ENCODE results near the gene PSPN. TPM values are rescaled to one million over a fixed set of nuclear protein-coding genes. Genes with fewer than 3 reads are reported as not detected.
"Not testable (repeated sequence)": the region's sequence is repeated elsewhere in the genome, so short reads cannot be mapped to it uniquely, and the experiment has no call there.

Gene PSPN
- total RNA-seq, 1 experiment from 2014 or later = 1.9 TPM

GRCh38 chr19:6358003-6358402 is 17.7 kb downstream of the PSPN start:
- TF ChIP-seq TP53 (CRISPR knock-in tag; IDR thresholded peaks at IDR 0.05) (no peak), ZBTB21 (CRISPR knock-in tag; IDR thresholded peaks at IDR 0.05; ENCODE audit: borderline replicate concordance) (no peak), ZNF671 (CRISPR knock-in tag; IDR thresholded peaks at IDR 0.05) (no peak), ELF4 (CRISPR knock-in tag; IDR thresholded peaks at IDR 0.05; ENCODE audit: low read depth) (no peak), USF2 (CRISPR knock-in tag; IDR thresholded peaks at IDR 0.05) (no peak), ZNF219 (CRISPR knock-in tag; IDR thresholded peaks at IDR 0.05; ENCODE audit: borderline replicate concordance) (no peak), CREB1 (CRISPR knock-in tag; IDR thresholded peaks at IDR 0.05) (no peak), ATF3 (CRISPR knock-in tag; conservative IDR thresholded peaks at IDR 0.05) (no peak), ARID4B (CRISPR knock-in tag; IDR thresholded peaks at IDR 0.05; ENCODE audit: borderline replicate concordance) (no peak), NFYB (CRISPR knock-in tag; conservative IDR thresholded peaks at IDR 0.05; ENCODE audit: low read depth) (no peak), RELA (CRISPR knock-in tag; IDR thresholded peaks at IDR 0.05; ENCODE audit: borderline replicate concordance) (no peak), ERG (CRISPR knock-in tag; IDR thresholded peaks at IDR 0.05) (no peak), MYBL2 (CRISPR knock-in tag; IDR thresholded peaks at IDR 0.05) (no peak)
- H3K4me3 Mint-ChIP-seq = no peak overlapping the region
- CTCF ChIA-PET = interaction anchor here (1.6 kb wide), 1 partner anchor 310 kb away, joined by 6 read pairs; no protein-coding TSS in a partner anchor
- H3K9me3 Mint-ChIP-seq = no peaks in the 10 kb centered on the region; the same call in 1 of the 2 replicates
- no peak for DNase-seq (ENCODE audit: low spot score)
- peaks cover 8% of the 10 kb centered on the region; the same call in 1 of the 2 replicates for H3K27me3 Mint-ChIP-seq (ENCODE audit: low read depth)
- H3K36me3 Mint-ChIP-seq = no peaks in the 10 kb centered on the region
- ATAC-seq = no peak
- no peak overlapping the region for H3K27ac Mint-ChIP-seq
- peaks cover 5% of the 10 kb centered on the region; the same call in 1 of the 2 replicates for H3K4me1 Mint-ChIP-seq
- POLR2A ChIA-PET = interaction anchor here (0.6 to 1.4 kb wide), 3 partner anchors 15 to 549 kb away, joined by 3 read pairs; partner anchors contain the start of gene ALKBH7

GRCh38 chr19:6357174-6357573 is 18.6 kb downstream of the PSPN start:
- POLR2A ChIA-PET = interaction anchor here (1.1 to 1.4 kb wide), 2 partner anchors 15 to 17 kb away, joined by 3 read pairs; partner anchors contain the start of gene ALKBH7
- H3K4me3 Mint-ChIP-seq = no peak overlapping the region
- H3K9me3 Mint-ChIP-seq = peaks cover 6% of the 10 kb centered on the region
- H3K4me1 Mint-ChIP-seq = no peaks in the 10 kb centered on the region
- CTCF ChIA-PET = interaction anchor here (0.7 to 1.6 kb wide), 2 partner anchors 233 to 309 kb away, joined by 3 to 6 read pairs; no protein-coding TSS in a partner anchor
- no peak overlapping the region for H3K27ac Mint-ChIP-seq
- ATAC-seq = no peak
- no peak for DNase-seq (ENCODE audit: low spot score)
- no peaks in the 10 kb centered on the region; the same call in 1 of the 2 replicates for H3K36me3 Mint-ChIP-seq
- H3K27me3 Mint-ChIP-seq (ENCODE audit: low read depth) = peaks cover 8% of the 10 kb centered on the region
- TF ChIP-seq ESRRA (CRISPR knock-in tag; IDR thresholded peaks at IDR 0.05; ENCODE audit: borderline replicate concordance) = no peak
- no peak for TF ChIP-seq ERG (CRISPR knock-in tag; IDR thresholded peaks at IDR 0.05)
- no peak for TF ChIP-seq ZNF138 (CRISPR knock-in tag; conservative IDR thresholded peaks at IDR 0.05)
- no peak for TF ChIP-seq RORB (CRISPR knock-in tag; IDR thresholded peaks at IDR 0.05)
- no peak for TF ChIP-seq HMGA2 (CRISPR knock-in tag; IDR thresholded peaks at IDR 0.05)
- TF ChIP-seq CREB1 (CRISPR knock-in tag; IDR thresholded peaks at IDR 0.05) = no peak
- TF ChIP-seq ELF4 (CRISPR knock-in tag; IDR thresholded peaks at IDR 0.05; ENCODE audit: low read depth) = no peak
- TF ChIP-seq ZNF425 (CRISPR knock-in tag; conservative IDR thresholded peaks at IDR 0.05) = no peak
- no peak for TF ChIP-seq SOX15 (CRISPR knock-in tag; IDR thresholded peaks at IDR 0.05)
- no peak for TF ChIP-seq ZBTB21 (CRISPR knock-in tag; IDR thresholded peaks at IDR 0.05; ENCODE audit: borderline replicate concordance)
- TF ChIP-seq TP53 (CRISPR knock-in tag; IDR thresholded peaks at IDR 0.05) = no peak
- no peak for TF ChIP-seq ETV6 (CRISPR knock-in tag; IDR thresholded peaks at IDR 0.05)

GRCh38 chr19:6355321-6356040 is 20.3 kb downstream of the PSPN start:
- H3K4me1 Mint-ChIP-seq; H3K27me3 Mint-ChIP-seq (ENCODE audit: low read depth); ATAC-seq; DNase-seq (ENCODE audit: low spot score); CTCF ChIA-PET; POLR2A ChIA-PET; H3K27ac Mint-ChIP-seq; H3K4me3 Mint-ChIP-seq; H3K36me3 Mint-ChIP-seq; H3K9me3 Mint-ChIP-seq: not testable (repeated sequence)
